Measurements from ENCODE around the gene TRAK1.

TRAK1 gene

GRCh38 chr3:42179110-42179725 is 88.1 kb downstream of the TRAK1 start:
- peak; percentile 30 to 57 (median 49) for DNase-seq

- DNase-seq = no peak
These were observed 89.7 kb downstream of the TRAK1 start for GRCh38 chr3:42180901-42181300.

GRCh38 chr3:42182555-42182954 is 91.4 kb downstream of the TRAK1 start:
- DNase-seq = no peak

- DNase-seq = no peak
These were observed 93.0 kb downstream of the TRAK1 start for GRCh38 chr3:42183991-42184632.

- peak in 1 of 4 experiments; percentile 12 for DNase-seq
These were observed 93.7 kb downstream of the TRAK1 start for GRCh38 chr3:42184651-42185443.

GRCh38 chr3:42187936-42188335 is 96.8 kb downstream of the TRAK1 start:
- no peak for DNase-seq

GRCh38 chr3:42188376-42188775 is 97.2 kb downstream of the TRAK1 start:
- no peak for DNase-seq

- no peak for DNase-seq
These were observed 97.9 kb downstream of the TRAK1 start for GRCh38 chr3:42189001-42189460.

GRCh38 chr3:42189736-42190135 is 98.6 kb downstream of the TRAK1 start:
- no peak for DNase-seq

GRCh38 chr3:42190701-42191442 is 99.7 kb downstream of the TRAK1 start:
- DNase-seq = peak; percentile 44 to 80 (median 64)

GRCh38 chr3:42191443-42191747 is 100.2 kb downstream of the TRAK1 start:
- peak; percentile 5 to 32 (median 24) for DNase-seq

GRCh38 chr3:42192334-42193200 is 101.4 kb downstream of the TRAK1 start:
- peak; percentile 72 to 88 (median 80) for DNase-seq

- no peak for DNase-seq
These were observed 103.9 kb downstream of the TRAK1 start for GRCh38 chr3:42194943-42195510.

- no peak for DNase-seq
These were observed 104.7 kb downstream of the TRAK1 start for GRCh38 chr3:42195879-42196330.

GRCh38 chr3:42198709-42199108 is 107.6 kb downstream of the TRAK1 start:
- no peak for DNase-seq

GRCh38 chr3:42202217-42202865 is 111.2 kb downstream of the TRAK1 start:
- DNase-seq = no peak

- DNase-seq = no peak
These were observed 113.9 kb downstream of the TRAK1 start for GRCh38 chr3:42204867-42205599.

GRCh38 chr3:42205800-42206514 is 114.8 kb downstream of the TRAK1 start:
- no peak for DNase-seq

GRCh38 chr3:42209917-42210316 is 118.8 kb downstream of the TRAK1 start:
- no peak for DNase-seq

GRCh38 chr3:42210726-42211125 is 119.6 kb downstream of the TRAK1 start:
- DNase-seq = no peak

Measured in suppressor macrophage (primary cell).